HG03442 (cell line): Measurements from ENCODE around the gene BRD3OS.

Experiments
- ATAC-seq: cut with Tn5 transposase; IDR thresholded peaks from one replicate; pipeline ENCODE4 v1.9.1; 2021; ENCODE audit warnings: mild to moderate bottlenecking, moderate library complexity; ENCODE audit not compliant: unreplicated experiment

BRD3OS gene

DNA sequence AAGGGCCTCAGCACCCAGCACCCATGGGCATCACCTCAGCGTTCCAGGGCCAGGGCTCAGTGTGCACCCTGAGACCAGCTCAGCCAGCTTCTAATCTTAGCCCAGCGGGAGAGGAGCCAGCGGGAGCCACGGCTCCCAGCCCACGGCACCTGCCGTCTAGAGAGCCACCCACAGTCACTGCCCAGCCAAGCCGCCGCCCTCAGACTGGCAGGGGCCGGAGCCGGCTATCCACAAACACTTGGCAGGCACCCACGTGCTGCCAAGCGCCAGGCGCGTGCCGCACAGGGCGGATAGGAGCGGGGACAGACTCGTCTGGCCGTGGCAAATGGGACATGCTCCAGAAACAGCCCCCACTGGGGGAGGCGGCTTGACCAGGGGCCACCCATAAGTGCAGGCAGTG is 24.0 kb downstream of the BRD3OS start:
- no peak for ATAC-seq

GRCh38 chr9:134049772-134050588 is 24.7 kb downstream of the BRD3OS start:
- no peak for ATAC-seq

- no peak for ATAC-seq
These were observed 25.4 kb downstream of the BRD3OS start for GRCh38 chr9:134050726-134051125.

DNA sequence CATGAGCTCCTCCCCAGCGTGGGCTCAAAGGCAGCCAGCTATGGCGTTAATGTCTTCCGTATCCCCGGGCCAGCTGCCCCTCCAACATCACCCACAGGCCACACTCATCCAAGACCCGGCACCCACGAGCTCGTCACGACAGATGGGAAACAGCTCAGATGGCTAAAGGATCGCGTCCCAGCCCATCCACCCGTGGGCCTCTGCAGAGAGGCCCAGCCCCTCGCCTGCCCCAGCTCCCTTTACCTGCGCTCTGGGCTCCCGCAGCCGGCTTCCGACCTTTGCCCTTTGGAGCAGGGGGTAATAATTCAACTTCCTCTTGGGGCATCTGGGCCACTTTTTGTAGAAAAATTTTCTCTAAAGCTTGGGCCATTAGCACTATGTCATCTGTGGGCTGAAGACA is 26.0 kb downstream of the BRD3OS start:
- no peak for ATAC-seq

- ATAC-seq: no peak
These were observed 27.2 kb downstream of the BRD3OS start for GRCh38 chr9:134052491-134052890.

- no peak for ATAC-seq
These were observed 27.7 kb downstream of the BRD3OS start for GRCh38 chr9:134052941-134053340.

DNA sequence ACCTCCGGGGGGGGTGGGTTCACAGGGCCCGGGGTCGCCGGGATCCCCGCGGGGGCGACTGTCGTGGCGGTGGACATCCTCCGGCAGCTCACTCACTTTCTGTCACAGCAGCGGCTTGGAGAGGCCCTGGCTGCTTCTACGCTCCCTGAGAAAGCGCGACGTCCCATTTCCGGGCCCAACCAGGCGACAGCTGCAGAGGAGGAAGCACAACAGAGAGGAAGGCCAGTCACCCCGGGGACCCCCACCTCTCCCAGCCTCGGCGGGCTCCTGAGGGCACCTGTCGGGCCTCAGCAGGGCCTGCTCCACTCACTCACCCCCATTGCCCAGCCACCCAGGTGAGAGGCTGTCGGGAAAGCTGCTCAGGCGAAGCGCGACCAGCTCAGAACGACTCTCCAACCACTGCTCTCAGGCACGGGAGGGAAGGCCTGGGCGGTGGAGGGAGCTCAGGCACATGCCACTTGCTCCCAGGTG is 28.2 kb downstream of the BRD3OS start:
- ATAC-seq: no peak

GRCh38 chr9:134053941-134054761 is 28.9 kb downstream of the BRD3OS start:
- no peak for ATAC-seq

GRCh38 chr9:134054891-134055811 is 29.9 kb downstream of the BRD3OS start:
- no peak for ATAC-seq

DNA sequence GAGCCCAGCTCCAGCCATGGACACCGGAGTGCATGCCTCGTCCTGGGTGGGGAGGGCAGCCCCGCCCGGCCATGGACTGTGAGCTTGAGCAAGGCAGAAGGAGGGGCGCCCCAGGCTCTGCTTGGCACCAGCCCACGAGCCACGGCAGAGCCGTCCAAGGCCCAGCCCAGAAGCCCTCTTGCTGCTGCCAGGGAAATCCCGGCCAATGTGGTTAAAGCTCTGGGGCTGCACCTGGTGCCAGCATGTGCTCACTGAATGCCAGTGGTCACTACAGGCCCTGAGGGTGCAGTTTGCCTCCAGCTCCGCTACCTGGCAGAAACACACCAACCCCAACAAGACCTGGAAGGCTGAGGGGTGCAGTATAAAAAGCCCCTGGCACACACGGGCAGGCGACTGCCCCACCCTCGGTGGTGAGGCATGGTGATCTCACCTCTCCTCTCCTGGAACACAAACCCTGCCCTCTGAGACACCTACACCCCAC is 30.7 kb downstream of the BRD3OS start:
- no peak for ATAC-seq

GRCh38 chr9:134056483-134057306 is 31.4 kb downstream of the BRD3OS start:
- ATAC-seq: no peak

DNA sequence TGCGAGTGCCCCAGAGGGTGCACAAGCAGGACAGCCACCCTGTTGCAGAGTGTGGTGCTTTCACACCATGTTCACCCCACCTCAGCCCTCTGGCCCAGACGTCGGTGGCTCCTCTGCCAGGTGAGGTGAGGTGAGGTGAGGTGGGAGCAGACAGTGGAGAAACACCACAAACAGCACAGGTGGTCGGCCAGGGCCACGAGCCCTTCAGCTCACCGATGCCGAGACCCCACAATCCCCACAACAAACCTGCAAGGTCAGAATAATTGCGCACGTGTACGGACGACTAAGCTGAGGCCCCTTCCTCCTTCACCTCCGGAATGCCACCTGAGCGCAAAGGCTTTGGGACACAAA is 32.0 kb downstream of the BRD3OS start:
- no peak for ATAC-seq

DNA sequence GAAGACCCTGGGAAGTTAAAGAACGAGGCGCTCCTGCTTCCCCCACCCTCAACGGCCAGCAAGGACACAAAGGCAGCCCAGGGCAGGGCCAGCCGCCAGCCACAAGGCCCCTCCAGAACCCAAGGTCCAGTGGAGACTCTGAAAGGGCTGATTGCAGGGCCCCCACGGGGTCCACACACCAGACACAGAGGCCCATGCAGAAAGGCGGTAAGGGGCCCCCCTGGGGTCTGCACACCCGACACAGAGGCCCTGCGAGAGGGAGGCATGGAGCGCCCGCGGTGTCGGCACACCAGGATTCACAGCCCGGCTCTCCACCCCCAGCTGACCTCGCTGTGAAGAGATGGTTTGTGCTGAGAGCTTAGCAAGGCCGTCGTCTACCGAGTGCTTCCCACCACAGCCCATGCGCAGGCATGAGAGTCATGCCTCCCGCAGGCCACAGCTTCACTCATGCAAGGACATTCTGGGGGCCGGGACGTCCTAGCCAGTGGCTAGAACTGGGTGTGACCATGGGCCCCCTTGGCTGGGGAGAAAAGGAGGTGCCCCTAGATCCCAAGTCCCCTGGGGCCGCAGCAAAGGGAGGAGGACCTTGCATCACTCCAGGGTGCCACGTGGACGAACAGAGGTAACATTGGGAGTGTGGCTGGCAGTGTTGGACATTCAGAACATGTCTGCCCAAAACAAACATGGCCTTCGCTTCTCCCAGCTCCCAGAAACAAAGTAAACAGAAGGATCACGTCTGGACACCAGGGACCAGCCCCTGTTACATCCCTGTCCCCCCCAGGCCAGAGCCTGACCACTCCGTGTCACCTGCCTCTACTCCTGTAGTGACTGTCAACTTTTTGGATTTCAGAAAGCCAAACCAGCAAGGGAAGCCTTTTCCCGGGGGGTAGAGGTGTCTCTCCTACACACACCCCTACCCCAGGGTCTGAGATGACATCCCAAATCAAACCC is 32.7 kb downstream of the BRD3OS start:
- no peak for ATAC-seq

DNA sequence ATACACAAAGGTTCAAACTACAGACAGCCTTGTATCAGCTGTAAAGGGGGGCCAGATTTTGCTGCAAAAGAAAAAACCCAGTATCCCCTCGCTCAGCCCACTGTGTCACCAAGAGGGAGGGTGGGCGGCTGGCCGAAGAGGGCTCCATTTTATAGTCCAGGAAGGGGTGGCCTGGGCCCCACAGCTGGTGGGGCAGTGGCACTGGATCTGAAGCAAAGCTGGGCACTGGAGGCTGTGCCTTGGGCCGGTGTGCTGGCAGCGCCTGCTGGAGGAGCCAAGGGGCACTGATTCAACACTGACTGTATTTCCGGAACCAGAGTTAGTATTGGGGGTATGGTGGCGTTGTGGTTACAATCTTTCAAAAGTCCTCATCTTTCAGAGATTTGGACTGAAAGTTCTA is 33.4 kb downstream of the BRD3OS start:
- ATAC-seq: no peak

DNA sequence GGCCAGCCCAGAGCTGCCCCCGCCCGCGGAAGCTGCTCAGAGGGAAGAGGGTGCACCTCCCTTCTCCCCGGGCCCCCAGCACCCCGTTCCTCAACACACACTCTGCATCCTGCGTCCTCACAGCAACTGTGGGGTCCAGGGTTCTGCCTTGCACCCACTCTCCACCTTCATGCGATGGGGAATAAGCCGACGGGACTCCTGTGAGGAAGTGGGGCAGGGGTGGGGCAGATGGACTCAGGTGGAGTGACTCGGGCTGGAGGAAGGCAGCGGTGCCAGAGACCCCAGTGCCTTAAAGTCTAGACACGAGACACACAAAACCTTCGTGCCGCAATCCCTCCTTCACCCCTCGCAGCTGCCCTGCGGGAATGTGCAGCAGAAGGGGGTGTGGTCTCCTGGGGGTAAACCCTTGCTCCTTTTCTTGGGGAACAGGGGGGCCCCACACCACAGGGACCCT is 33.9 kb downstream of the BRD3OS start:
- ATAC-seq: no peak

DNA sequence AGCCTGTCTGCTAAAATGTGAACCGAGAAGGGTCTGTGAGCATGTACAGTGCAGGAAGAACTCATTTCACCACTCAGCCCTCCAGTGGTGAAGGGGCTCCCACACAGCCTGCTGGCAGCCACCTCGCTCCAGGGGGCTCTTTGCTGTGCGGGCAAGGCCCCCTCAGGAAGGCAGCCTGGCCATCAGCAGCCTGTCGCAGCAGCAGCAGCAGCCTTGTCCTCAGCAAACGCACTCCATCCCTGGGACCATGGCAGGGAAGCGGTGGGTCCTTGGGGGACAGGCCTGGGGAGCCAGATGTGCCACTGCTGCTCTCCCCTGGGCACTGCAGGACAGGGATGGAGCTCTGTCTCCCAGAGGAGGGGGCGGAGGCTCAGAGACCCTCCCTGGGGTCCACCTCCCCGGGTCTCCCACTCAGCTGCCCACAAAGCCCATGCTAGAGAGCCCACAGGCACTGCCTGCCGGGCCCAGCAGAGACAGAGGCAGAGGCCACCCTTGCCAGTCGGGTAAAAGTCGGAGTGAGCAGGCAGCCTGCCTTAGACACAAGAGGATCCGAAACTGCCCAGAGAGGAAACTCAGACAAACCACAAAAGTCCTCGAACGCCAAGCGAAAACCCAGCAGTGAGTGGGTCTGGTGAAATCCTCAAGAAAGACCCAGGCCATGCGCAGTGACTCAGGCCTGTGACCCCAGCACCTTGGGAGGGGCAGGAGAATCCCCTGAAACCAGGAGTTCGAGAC is 34.5 kb downstream of the BRD3OS start:
- peak; percentile 69 for ATAC-seq

GRCh38 chr9:134060546-134060945 is 35.3 kb downstream of the BRD3OS start:
- ATAC-seq: no peak

DNA sequence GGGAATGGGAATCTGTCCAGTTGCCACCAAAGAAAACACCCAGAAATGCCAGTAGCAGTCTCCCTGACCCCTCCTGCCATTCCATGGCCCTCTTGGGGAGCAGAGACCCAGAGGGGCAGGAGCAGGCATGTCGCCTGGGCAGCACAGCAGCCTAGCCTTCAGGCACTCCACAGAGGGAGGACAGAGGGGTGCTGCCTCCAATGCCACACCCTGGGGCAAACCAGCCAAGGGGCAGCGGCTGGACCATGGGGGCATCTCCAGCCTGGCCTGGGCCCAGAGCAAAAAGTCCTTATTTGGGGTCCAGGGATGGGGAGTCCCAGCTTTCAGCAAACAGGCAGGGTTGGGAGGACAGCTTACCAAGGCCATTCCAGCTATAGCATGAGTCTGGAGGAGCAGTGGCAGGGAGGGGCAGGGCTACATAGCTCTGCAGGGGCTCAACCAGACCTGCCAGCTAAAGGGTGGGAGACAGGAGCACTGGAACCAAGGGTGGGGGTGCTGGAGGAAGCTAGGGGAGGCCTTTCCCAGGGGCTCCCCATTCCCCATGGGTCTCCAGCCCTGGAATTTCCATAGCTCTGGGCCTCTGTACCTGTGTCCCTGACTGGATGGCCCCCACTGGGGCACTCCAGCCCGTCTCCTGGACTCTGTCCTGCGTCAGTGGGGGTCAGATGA is 35.9 kb downstream of the BRD3OS start:
- ATAC-seq: no peak
